GM21447 (cell line): ENCODE results near the gene CPSF7.
"Not testable (repeated sequence)": the region's sequence is repeated elsewhere in the genome, so short reads cannot be mapped to it uniquely, and the experiment has no call there.

Source experiments
- ATAC-seq: cut with Tn5 transposase; IDR thresholded peaks from one replicate; pipeline ENCODE4 v1.9.1; 2021; ENCODE audit not compliant: unreplicated experiment

The CPSF7 gene

DNA sequence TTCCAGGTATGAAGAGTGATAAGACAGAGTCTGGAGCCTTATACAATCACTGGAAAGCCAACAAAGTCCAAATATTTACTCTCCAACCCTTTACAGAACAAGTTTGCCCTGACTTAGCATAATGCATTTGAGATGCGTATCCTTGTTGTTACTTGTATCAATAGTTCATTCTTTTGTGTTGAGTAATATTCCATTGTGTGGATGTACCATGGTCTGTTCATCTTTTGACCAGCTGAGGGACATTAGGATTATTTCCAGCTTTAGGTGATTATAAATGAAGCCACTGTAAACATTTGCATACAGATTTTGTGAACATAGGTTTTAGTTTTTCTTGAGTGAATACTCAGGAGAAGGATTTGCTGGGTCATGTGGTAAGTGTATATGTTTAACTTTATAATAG lies 9.8 kb upstream of the CPSF7 start:
- no peak for ATAC-seq

DNA sequence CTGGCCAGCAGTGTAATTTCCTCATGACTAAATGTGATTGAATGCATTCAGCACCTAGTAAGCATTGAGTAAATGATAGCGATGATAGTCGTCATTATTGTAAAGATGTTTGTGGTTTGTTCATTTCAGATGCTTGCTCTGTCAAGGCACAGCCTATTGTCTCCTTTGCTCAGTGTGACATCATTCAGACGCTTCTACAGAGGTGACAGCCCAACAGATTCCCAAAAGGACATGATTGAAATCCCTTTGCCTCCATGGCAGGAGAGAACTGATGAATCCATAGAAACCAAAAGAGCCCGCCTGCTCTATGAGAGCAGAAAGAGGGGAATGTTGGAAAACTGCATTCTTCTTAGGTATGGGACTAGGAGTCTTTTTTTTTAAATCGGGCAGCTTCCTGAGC lies 7.7 kb upstream of the CPSF7 start:
- no peak for ATAC-seq

DNA sequence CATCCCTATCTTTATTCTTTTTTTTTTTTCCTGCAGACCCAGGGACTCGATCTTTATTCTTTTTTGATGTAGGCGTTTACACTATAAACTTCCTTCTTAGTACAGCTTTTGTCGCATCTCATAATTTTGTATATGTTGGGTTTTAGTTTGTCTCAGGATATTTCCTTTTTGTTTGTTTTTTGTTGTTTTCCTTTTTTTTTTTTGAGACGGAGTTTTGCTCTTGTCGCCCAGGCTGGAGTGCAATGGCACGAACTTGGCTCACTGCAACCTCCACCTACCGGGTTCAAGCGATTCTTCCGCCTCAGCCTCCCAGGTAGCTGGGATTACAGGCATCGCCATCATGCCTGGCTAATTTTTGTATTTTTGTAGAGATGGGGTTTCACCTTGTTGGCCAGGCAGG lies 1.1 kb upstream of the CPSF7 start:
- ATAC-seq, result not testable (repeated sequence)

DNA sequence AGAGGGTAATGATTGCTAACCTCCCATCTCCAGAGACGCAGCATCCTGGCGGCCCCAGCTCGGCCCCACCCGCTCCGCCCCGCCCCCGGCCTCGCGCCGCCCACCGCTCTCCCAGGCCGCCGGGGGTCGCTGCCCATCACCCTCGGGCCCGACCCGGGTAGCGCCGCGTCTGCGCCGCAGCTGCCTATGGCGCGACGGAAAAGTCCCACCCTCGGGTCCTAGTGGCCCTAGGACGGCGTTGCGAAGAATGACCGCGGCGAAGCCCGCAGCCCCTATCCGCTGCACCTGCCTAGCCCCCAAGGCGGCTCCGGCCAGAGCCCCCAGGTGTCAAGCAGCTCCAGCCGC lies 457 bp downstream of the CPSF7 start:
- peak; percentile 49 for ATAC-seq

DNA sequence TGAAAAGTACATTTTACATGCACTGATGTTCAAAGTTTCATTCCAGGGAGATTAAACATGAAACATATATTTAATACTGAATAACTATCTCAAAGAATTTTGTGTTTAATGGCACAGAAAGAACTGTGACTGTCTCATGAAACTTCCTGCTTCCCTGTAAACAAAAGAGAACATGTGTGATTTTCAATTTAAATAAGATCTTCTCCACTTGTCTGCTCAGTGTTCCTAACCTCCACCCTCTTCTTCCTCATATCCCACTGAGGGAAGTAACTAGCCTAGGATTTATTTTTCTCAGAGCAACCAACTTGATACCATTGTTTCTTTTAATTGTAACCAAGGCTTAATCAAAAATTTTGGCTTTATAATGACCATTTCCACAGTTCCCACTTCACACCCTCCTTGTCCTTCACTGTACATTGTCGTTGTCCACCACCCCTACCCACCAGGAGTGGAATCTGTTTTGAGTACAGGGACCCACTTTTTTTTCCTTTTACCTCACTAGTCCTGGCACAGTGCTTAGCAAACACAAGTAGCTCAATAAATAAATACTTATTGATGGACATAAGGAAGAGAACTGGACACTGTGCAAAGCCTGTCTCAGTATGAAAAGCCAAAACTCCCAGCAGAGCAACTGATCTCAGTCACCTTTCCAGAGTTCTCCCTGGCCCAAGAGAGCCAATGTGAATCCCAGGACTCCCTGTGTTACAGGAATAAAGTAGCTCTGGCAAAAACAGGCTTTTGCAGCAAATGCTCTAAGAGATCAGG lies 4.2 kb downstream of the CPSF7 start:
- no peak for ATAC-seq

GRCh38 chr11:61422226-61422625 lies 7.5 kb downstream of the CPSF7 start:
- no peak for ATAC-seq

- no peak for ATAC-seq
Observed at GRCh38 chr11:61418136-61418535, 11.6 kb downstream of the CPSF7 start.

- ATAC-seq, result no peak
Observed at GRCh38 chr11:61417670-61418069, 12.1 kb downstream of the CPSF7 start.

DNA sequence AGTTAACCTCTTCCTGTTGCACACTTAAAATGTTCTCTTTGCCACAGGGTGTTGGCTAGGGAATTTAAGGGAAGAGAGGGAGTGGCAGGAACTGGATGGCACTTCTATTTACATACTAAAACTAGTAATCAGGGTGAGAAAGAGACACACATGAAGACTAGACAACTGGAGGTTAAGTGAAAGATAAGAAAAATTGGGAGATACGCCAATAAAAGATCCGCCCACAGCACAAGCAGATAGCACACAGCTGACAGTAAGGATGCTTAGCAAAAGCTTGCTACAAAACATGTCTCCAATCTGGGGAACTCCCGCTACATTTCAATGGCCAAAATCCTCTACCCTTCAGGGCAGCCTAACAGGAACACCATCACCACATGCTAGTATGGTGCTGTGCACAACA lies 12.8 kb downstream of the CPSF7 start:
- no peak for ATAC-seq

- no peak for ATAC-seq
Observed at GRCh38 chr11:61415381-61415780, 14.4 kb downstream of the CPSF7 start.

GRCh38 chr11:61414547-61414946 lies 15.2 kb downstream of the CPSF7 start:
- no peak for ATAC-seq

- ATAC-seq, result no peak
Observed at GRCh38 chr11:61413496-61413895, 16.3 kb downstream of the CPSF7 start.

- ATAC-seq, result no peak
Observed at GRCh38 chr11:61411589-61411988, 18.2 kb downstream of the CPSF7 start.

- no peak for ATAC-seq
Observed at GRCh38 chr11:61406991-61407728, 22.6 kb downstream of the CPSF7 start.

GRCh38 chr11:61406067-61406466 lies 23.7 kb downstream of the CPSF7 start:
- no peak for ATAC-seq

GRCh38 chr11:61404641-61405040 lies 25.1 kb downstream of the CPSF7 start:
- no peak for ATAC-seq

GRCh38 chr11:61404103-61404502 lies 25.7 kb downstream of the CPSF7 start:
- no peak for ATAC-seq

- ATAC-seq, result no peak
Observed at GRCh38 chr11:61403658-61404057, 26.1 kb downstream of the CPSF7 start.

DNA sequence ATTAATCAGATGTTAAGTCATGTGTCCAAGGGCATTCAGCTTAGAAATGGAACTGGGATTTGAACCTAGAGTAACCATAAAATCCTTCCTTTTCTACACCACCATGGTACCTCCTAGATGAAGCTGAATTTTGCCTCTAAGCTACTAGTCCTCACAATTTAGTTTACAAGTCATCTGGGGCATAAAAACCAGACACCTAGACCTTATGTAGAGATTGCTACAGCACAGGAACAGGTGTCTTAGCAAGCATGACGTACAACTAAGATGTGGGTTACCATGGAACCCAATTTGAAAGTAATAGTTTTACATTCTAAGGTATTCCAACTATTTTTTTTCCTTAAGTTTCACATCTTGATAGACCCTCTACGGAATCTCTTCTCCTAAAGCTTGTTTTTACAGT lies 28.2 kb downstream of the CPSF7 start:
- no peak for ATAC-seq

DNA sequence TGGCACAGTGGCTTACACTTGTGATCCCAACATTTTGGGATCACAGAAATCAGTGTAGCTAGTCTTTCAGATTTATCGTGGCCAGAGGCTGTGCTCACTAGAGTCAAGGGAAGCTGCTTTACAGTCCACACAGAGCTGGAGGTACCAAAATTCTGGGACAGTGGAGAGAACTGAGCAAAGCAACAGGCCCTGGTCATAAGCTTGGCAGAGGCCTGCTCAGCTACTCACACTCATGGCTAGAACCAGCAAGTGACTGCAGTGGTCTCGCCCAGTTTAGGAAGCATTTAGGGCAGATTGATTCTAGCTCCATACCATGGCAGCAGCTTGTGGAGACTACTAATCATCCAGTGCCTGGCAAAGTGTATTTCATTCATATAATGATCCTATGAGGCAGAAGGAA lies 28.6 kb downstream of the CPSF7 start:
- no peak for ATAC-seq

GRCh38 chr11:61392981-61393595 lies 36.7 kb downstream of the CPSF7 start:
- ATAC-seq, result peak; percentile 31

GRCh38 chr11:61390161-61390560 lies 39.6 kb downstream of the CPSF7 start:
- no peak for ATAC-seq
